Astrocyte (in vitro differentiated cells and primary cell): ENCODE results near the gene UNC5C. TPM values are rescaled to one million over a fixed set of nuclear protein-coding genes. Genes with fewer than 3 reads are reported as not detected.

ENCODE experiments used
- DNase-seq: peaks from one replicate; pipeline ENCODE4 v3.0.0-alpha.2; 2010; ENCODE audit warnings: low read depth
- FAIRE-seq: peaks from 2 replicates; lab custom pipeline; 2011; peaks lifted over from hg19 to GRCh38; lab: Jason Lieb, UNC
- H2AFZ ChIP-seq: 2 replicates; pipeline ENCODE4 v1.6.0; 2012; ENCODE audit warnings: low read depth, low read length, inconsistent platforms
- H3K27ac ChIP-seq: 2 replicates; pipeline ENCODE4 v1.5.1; 2011; ENCODE audit warnings: low read depth, low read length, inconsistent platforms
- H3K27me3 ChIP-seq: 2 replicates; pipeline ENCODE4 v1.6.0; 2011; ENCODE audit warnings: low read length, inconsistent platforms; ENCODE audit not compliant: insufficient read depth
- H3K36me3 ChIP-seq: 2 replicates; pipeline ENCODE4 v1.5.1; 2011; ENCODE audit warnings: low read length, inconsistent platforms; ENCODE audit not compliant: insufficient read depth
- H3K4me1 ChIP-seq: 2 replicates; pipeline ENCODE4 v1.5.1; 2011; ENCODE audit warnings: low read length, inconsistent platforms; ENCODE audit not compliant: insufficient read depth
- H3K4me2 ChIP-seq: 2 replicates; pipeline ENCODE4 v1.6.0; 2012; ENCODE audit warnings: low read length, inconsistent platforms
- H3K4me3 ChIP-seq: 2 replicates; pipeline ENCODE4 v1.5.1; 2011; ENCODE audit warnings: low read depth, mild to moderate bottlenecking, low read length, inconsistent platforms; ENCODE audit not compliant: insufficient read depth
- H3K79me2 ChIP-seq: 2 replicates; pipeline ENCODE4 v1.6.0; 2012; ENCODE audit warnings: mild to moderate bottlenecking, low read length, inconsistent platforms; ENCODE audit not compliant: insufficient read depth
- H3K9ac ChIP-seq: 2 replicates; pipeline ENCODE4 v1.6.0; 2012; ENCODE audit warnings: mild to moderate bottlenecking, low read length, inconsistent platforms
- H3K9me3 ChIP-seq: 2 replicates; pipeline ENCODE4 v1.5.1; 2012; ENCODE audit warnings: low read depth, mild to moderate bottlenecking, low read length, inconsistent platforms; ENCODE audit not compliant: insufficient read depth
- H4K20me1 ChIP-seq: 2 replicates; pipeline ENCODE4 v1.6.0; 2012; ENCODE audit warnings: low read length, inconsistent platforms; ENCODE audit not compliant: insufficient read depth
- H3K27ac Mint-ChIP-seq: one replicate; pipeline ENCODE4 v1.8.0; 2021; ENCODE audit warnings: mild to moderate bottlenecking, mixed read lengths; ENCODE audit not compliant: unreplicated experiment
- H3K27me3 Mint-ChIP-seq: one replicate; pipeline ENCODE4 v1.8.0; 2021; ENCODE audit warnings: low read depth, mixed read lengths; ENCODE audit not compliant: unreplicated experiment
- H3K36me3 Mint-ChIP-seq: one replicate; pipeline ENCODE4 v1.8.0; 2021; ENCODE audit warnings: low read depth, mixed read lengths; ENCODE audit not compliant: unreplicated experiment
- H3K4me1 Mint-ChIP-seq: one replicate; pipeline ENCODE4 v1.8.0; 2021; ENCODE audit warnings: low read depth, mixed read lengths; ENCODE audit not compliant: unreplicated experiment
- H3K4me3 Mint-ChIP-seq: one replicate; pipeline ENCODE4 v1.8.0; 2021; ENCODE audit warnings: mild to moderate bottlenecking, moderate library complexity, mixed read lengths; ENCODE audit not compliant: unreplicated experiment
- H3K9me3 Mint-ChIP-seq: one replicate; pipeline ENCODE4 v1.8.0; 2021; ENCODE audit warnings: mild to moderate bottlenecking, mixed read lengths; ENCODE audit not compliant: unreplicated experiment
- EZH2 ChIP-seq: IDR thresholded peaks from 2 replicates; pipeline ENCODE4 v1.6.1; 2012; ENCODE audit warnings: mild to moderate bottlenecking, low read length, inconsistent platforms; ENCODE audit not compliant: insufficient read depth
- total RNA-seq: library from RNA; stranded (reverse); gene quantifications from 2 replicates; pipeline ENCODE4 v1.2.1, GENCODE V29; 2021
- TF ChIP-seq, protein P1 (sequence below): IDR thresholded peaks from 2 replicates; pipeline ENCODE4 v1.5.1; 2011; ENCODE audit warnings: low read depth, mild to moderate bottlenecking, inconsistent platforms, low read length, moderate library complexity; ENCODE audit not compliant: insufficient read depth

UNC5C gene
- total RNA-seq, 1 donor from 2014 or later: 3.1 TPM

DNA sequence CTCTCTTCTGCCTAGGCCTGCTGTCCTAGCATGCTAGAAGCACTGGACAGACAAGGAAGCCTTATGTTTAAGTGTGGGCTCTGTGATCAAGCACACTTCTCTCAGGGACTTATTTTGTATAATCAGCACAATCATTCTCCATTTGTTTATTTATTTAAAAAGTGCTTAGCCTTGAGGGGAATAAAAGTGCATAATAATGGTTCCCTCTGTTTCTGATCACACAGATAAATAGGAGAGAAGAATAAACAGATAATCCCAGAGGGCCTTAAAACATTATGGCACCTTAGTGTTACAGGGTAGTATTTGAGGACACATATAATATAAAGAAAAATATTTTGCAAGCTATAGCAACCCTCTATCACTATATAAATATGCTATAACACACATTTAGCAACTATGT is 146.5 kb downstream of the UNC5C start:
- no peak overlapping the region for H3K9ac ChIP-seq
- no peak overlapping the region for H3K4me3 ChIP-seq
- H2AFZ ChIP-seq: no peak overlapping the region
- DNase-seq (no peak), FAIRE-seq (no peak)
- Mint-ChIP-seq H3K36me3 (no peaks in the 10 kb centered on the region), H3K9me3 (no peaks in the 10 kb centered on the region), H3K27me3 (no peaks in the 10 kb centered on the region), H3K4me1 (peaks cover 2% of the 10 kb centered on the region), H3K4me3 (no peak overlapping the region), H3K27ac (no peak overlapping the region)
- H3K9me3 ChIP-seq: no peaks in the 10 kb centered on the region
- H3K79me2 ChIP-seq: no peaks in the 10 kb centered on the region
- H3K36me3 ChIP-seq: no peaks in the 10 kb centered on the region
- H4K20me1 ChIP-seq: no peaks in the 10 kb centered on the region
- TF ChIP-seq EZH2: no peak
- H3K4me1 ChIP-seq: no peaks in the 10 kb centered on the region
- no peak overlapping the region for H3K27ac ChIP-seq
- no peak overlapping the region for H3K4me2 ChIP-seq
- no peaks in the 10 kb centered on the region for H3K27me3 ChIP-seq

DNA sequence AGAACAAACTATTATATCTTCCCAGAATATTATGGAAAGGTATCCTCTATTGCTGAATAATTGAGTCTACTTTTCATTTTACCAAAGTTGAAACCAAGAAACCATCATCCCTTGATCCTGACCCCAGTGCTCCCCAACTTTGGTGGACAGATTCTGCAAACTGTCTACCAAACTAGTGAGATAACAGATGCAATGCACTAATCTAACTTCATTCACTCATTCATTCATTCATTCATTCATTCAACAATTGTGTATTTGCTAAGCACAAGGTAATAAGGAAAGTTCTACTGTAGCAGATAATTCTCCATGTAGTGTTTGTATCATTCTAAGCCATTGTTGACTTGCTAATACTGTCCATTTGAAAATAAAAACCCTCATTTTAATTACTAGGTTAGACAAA is 150.6 kb downstream of the UNC5C start:
- no peaks in the 10 kb centered on the region for H4K20me1 ChIP-seq
- no peak overlapping the region for H3K4me2 ChIP-seq
- TF ChIP-seq, protein P1, sequence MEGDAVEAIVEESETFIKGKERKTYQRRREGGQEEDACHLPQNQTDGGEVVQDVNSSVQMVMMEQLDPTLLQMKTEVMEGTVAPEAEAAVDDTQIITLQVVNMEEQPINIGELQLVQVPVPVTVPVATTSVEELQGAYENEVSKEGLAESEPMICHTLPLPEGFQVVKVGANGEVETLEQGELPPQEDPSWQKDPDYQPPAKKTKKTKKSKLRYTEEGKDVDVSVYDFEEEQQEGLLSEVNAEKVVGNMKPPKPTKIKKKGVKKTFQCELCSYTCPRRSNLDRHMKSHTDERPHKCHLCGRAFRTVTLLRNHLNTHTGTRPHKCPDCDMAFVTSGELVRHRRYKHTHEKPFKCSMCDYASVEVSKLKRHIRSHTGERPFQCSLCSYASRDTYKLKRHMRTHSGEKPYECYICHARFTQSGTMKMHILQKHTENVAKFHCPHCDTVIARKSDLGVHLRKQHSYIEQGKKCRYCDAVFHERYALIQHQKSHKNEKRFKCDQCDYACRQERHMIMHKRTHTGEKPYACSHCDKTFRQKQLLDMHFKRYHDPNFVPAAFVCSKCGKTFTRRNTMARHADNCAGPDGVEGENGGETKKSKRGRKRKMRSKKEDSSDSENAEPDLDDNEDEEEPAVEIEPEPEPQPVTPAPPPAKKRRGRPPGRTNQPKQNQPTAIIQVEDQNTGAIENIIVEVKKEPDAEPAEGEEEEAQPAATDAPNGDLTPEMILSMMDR: no peak
- no peak for TF ChIP-seq EZH2
- Mint-ChIP-seq H3K27ac (no peak overlapping the region), H3K9me3 (no peaks in the 10 kb centered on the region), H3K27me3 (no peaks in the 10 kb centered on the region), H3K4me3 (no peak overlapping the region), H3K36me3 (no peaks in the 10 kb centered on the region), H3K4me1 (no peaks in the 10 kb centered on the region)
- no peak overlapping the region for H3K27ac ChIP-seq
- no peak for DNase-seq
- H3K79me2 ChIP-seq: no peaks in the 10 kb centered on the region
- H3K9me3 ChIP-seq: no peaks in the 10 kb centered on the region
- no peaks in the 10 kb centered on the region for H3K36me3 ChIP-seq
- no peak overlapping the region for H2AFZ ChIP-seq
- no peak overlapping the region for H3K4me3 ChIP-seq
- H3K27me3 ChIP-seq: no peaks in the 10 kb centered on the region
- no peak overlapping the region for H3K9ac ChIP-seq
- FAIRE-seq: no peak
- H3K4me1 ChIP-seq: no peaks in the 10 kb centered on the region

DNA sequence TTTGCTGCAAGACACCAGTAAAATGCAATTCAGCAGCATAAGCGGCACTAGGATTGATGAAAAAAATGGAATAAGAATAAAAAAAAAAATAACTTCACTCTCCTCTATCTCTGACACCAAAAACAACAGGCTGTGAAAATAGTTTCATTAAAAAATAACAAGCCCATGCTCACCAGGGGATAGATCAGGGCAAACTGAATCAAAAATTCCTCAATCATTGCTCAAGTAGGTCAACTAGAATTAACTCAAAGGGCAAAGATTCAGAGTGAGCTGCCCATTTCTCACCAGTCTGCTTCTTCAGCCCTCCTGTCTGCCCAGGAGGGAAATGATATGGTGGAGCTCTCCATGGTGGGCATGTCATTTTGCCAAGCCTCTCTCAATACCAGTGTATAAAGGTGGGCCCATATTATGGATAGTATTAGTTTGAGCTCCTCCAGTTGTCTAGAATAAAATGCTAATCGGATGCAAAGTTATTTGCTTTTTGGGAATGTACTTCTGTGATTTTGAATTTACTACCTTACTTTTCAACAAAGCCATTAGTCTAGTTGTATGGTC is 153.9 kb downstream of the UNC5C start:
- Histone ChIP-seq H3K27ac (no peak overlapping the region), H3K36me3 (no peaks in the 10 kb centered on the region), H2AFZ (no peak overlapping the region), H3K4me2 (no peak overlapping the region), H3K9ac (no peak overlapping the region), H3K79me2 (no peaks in the 10 kb centered on the region), H3K27me3 (no peaks in the 10 kb centered on the region), H3K4me3 (no peak overlapping the region), H3K4me1 (no peaks in the 10 kb centered on the region), H3K9me3 (no peaks in the 10 kb centered on the region), H4K20me1 (no peaks in the 10 kb centered on the region)
- DNase-seq (no peak), FAIRE-seq (no peak)
- H3K4me3 Mint-ChIP-seq: no peak overlapping the region
- TF ChIP-seq, protein P1: no peak
- TF ChIP-seq EZH2: no peak
- no peaks in the 10 kb centered on the region for H3K27me3 Mint-ChIP-seq
- H3K4me1 Mint-ChIP-seq: no peaks in the 10 kb centered on the region
- no peaks in the 10 kb centered on the region for H3K36me3 Mint-ChIP-seq
- no peak overlapping the region for H3K27ac Mint-ChIP-seq
- no peaks in the 10 kb centered on the region for H3K9me3 Mint-ChIP-seq
